GM18498 (cell line): ENCODE measurements around the gene KCNK3.
"Not testable (repeated sequence)": the region's sequence is repeated elsewhere in the genome, so short reads cannot be mapped to it uniquely, and the experiment has no call there.

Experiments used
- ATAC-seq: cut with Tn5 transposase; IDR thresholded peaks from one replicate; pipeline ENCODE4 v1.9.1; 2021; ENCODE audit warnings: mild to moderate bottlenecking, moderate library complexity; ENCODE audit not compliant: unreplicated experiment

KCNK3 gene

DNA sequence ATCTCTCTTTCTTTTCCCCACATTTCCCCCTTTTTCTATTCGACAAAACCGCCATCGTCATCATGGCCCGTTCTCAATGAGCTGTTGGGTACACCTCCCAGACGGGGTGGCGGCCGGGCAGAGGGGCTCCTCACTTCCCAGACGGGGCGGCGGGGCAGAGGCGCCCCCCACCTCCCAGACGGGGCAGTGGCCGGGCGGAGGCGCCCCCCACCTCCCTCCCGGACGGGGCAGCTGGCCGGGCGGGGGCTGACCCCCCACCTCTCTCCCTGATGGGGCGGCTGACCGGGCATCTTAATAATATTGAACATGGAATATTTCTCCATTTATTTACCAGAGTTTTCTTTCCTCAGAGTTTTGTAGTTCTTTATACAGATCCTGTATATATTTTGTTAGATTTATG lies 27.2 kb upstream of the KCNK3 start:
- ATAC-seq, result not testable (repeated sequence)

- no peak for ATAC-seq
These were observed 25.9 kb upstream of the KCNK3 start for GRCh38 chr2:26666671-26667070.

DNA sequence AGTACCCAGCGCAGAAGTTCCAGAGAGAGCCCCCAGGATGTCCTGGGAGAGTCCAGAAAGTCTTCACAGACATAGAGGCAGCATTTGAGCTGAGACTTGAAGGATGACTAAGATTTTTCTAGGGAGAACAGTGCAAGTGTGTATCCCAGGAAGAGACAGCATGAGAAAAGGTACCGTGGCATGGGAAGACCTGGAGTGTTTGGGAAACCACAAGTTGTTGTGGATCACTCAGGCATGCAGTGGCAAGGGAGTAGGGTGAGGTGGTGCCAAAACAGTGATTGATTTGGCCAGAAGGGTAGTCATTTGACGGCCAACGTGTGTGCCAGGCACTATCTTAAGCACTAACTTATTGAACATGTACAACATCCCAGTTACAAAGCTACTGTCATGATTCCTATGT lies 24.5 kb upstream of the KCNK3 start:
- ATAC-seq, result no peak

DNA sequence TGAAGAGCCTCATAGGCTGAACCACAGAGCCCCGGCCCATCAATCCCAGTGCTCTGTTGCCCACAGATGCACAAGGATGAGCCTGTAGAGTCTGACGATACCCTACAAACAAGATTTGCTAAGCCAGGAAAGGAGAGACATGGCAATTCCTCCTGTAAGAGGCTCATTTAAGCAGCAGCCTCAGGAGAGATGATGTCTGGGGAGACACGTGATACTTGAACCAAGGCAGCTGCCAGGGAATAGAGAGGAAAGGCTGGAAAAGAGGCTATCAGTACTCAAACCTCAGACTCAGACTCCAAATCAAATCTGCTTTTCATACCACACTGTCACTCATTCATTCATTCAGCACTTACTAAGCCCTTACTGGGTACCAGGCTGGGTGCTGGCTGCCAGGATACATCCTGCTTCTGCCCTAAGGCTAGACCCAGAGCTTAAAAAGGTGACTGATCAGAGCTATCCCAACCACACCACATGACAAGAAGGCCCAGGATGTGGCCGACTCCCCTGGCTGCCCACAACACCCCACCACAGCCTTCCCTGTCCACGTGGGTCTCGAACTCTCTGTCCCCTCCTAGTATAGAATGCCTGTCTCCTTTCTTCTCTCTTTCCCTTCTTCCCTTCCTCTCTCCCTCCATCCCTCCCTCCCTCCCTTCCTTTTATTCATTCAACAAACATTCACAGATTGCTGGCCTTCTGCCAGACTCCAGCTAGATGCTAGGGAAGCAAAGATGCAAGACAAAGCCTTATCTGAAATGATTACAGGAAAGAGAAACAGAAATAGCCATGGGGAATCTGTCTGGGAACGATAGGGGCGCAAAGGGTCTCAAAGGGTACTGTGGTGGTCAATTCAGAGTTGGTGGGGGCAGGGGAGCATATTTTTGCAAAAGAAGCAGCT lies 23.4 kb upstream of the KCNK3 start:
- no peak for ATAC-seq

- ATAC-seq, result no peak
These were observed 22.4 kb upstream of the KCNK3 start for GRCh38 chr2:26670171-26670570.

DNA sequence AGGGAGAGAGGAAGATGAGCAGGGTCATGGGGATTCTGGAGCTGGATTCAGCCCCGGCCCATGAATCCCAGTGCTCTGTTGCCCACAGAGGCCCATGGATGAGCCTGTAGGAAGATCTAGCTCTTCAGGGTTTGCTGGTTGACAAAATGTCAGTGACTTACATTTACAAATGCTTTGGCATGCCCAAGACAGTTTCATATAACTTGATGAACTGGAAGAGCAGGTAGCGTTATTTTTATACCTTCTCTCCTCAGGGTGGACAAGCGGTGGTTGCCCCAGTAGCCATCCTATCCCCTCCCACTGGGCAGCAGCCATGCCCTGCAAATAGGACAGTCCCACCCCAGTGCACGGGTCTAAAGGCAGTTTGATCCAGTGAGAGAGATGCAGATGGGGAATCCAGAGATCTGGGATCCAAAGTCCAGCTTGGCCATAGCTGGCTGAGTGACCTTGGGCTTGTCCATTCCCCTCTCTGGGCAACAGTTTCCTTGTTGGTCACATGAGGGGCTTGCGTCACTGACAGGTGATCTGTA lies 21.5 kb upstream of the KCNK3 start:
- ATAC-seq, result no peak

- ATAC-seq, result no peak
These were observed 20.8 kb upstream of the KCNK3 start for GRCh38 chr2:26671691-26672090.

DNA sequence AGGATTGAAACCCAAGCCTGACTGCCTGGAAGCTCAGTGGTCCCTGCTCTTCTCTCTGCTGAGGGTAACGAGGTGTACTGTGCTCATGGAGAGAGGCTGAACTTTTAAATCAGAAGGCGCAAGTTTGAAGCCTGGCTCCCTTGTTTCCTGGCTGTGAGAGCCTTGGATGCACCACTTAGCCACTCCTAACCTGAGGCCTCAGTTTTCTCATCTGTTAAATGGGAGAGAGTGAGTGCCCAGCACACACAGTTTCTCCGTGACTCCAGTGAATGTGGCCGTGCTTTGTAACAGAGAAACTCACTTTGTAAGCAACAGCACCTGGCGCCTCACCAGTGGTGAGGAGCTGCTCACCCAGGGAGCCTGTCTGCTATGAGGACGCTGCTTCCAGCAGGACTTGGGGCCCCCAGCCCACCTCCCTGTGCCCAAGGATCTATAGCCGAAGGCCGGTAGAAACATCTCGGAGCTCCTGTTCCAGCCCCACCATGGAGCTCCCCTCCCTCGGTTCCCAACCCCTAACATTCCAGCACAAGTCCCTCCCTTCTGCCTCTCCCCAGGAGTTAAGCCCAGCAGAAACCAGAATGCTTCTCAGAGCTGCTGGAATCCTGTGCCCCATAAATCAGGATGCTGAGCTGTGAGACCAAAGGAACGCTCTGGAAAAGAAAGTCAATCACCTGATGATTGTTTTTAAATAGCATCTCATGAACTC lies 20.3 kb upstream of the KCNK3 start:
- ATAC-seq, result no peak

DNA sequence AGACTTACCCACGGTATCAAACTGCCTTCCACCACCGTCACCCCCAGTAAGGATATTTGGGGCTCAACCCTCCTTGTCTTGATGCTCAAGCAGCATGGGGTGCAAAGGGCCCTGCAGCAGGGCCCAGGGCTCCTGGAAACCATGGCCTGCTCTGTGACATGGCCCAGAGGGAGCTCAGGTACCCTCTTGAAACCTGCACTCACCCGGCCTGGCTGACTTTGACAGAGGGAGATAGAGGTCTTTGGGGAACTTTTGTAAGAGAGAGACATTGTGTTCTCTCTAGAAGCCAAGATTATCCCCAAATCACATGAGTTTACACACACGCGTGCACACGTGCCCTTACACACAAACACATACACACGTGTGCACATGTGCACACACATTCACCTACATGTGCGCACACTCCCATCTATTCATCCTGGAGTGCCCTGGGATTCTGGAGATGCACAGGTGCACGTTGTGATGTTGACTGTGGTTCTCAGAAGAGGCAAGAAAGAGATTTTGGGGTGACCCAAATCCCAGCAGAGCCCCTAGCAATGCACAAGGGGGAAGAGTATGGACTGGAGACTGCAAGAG lies 19.6 kb upstream of the KCNK3 start:
- no peak for ATAC-seq

GRCh38 chr2:26674002-26674751 lies 18.3 kb upstream of the KCNK3 start:
- ATAC-seq, result no peak

- ATAC-seq, result no peak
These were observed 17.8 kb upstream of the KCNK3 start for GRCh38 chr2:26674771-26675170.

- no peak for ATAC-seq
These were observed 16.8 kb upstream of the KCNK3 start for GRCh38 chr2:26675651-26676255.

DNA sequence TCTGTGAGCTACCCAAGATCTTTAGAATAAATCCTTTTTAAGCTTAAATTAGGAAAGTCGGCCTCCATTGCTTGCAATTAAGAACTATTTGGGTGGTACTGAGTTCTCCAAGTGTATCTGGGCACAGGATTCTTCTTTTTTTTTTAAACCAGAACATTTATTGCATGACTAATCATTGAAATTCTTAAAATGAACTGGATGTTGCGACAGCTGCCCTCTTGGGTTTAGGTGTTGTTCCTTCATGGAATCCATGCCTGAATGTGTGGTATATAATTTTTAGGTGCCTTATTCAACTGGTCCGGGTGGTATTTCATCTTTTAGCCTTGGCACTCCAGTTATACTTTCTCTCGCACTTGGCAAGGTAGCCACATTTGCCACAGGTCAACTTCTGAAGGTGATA lies 14.5 kb upstream of the KCNK3 start:
- no peak for ATAC-seq

- no peak for ATAC-seq
These were observed 12.7 kb upstream of the KCNK3 start for GRCh38 chr2:26679867-26680266.

GRCh38 chr2:26681656-26682055 lies 10.9 kb upstream of the KCNK3 start:
- ATAC-seq, result no peak

DNA sequence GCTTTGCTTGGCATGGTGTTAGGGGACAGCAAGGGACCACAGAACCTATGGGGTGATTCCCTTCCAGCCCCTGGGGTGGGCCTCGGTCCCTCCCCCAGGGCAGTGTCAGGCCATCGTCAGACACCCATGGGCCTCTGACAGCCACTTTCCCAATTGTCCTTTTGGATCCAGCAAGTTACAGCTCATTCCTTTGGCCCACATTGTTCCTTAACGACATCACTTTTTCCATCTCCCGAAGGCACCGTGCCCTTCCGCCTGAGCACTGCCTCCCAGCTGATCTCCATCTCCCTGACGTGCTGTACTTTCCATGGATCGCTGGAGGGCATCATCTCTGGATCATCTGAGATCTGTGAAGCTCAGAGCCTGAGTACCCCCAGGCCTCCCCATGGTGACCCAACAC lies 10.4 kb upstream of the KCNK3 start:
- no peak for ATAC-seq

GRCh38 chr2:26683583-26683982 lies 8.9 kb upstream of the KCNK3 start:
- ATAC-seq, result no peak

DNA sequence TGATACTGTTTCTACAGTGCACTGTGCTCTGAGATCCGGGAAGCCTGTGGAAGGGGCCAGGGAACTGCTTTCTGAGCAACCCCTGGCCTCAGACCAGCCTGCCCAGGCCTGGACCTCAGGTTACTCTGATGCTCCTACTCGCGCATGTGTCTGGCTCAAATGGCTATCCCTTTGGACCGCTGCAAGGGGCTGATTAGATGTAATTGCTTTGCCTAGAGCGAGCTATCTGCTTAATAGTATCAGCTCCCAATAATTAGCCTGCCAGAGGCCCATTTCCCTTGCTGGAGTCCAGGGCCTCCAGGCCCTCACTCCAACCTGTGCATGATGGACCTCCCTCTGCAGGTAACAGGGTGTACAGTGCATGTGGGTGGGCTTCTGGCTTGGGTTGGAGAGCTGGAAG lies 7.2 kb upstream of the KCNK3 start:
- ATAC-seq, result no peak

GRCh38 chr2:26685989-26686839 lies 6.3 kb upstream of the KCNK3 start:
- ATAC-seq, result no peak

- no peak for ATAC-seq
These were observed 5.2 kb upstream of the KCNK3 start for GRCh38 chr2:26687328-26687727.
